Urinary bladder (tissue), 4 donors: ENCODE results near the gene IL15RA. TPM values are rescaled to one million over a fixed set of nuclear protein-coding genes. Genes with fewer than 3 reads are reported as not detected.
"Not testable (repeated sequence)": the region's sequence is repeated elsewhere in the genome, so short reads cannot be mapped to it uniquely, and the experiment has no call there.

ENCODE experiments used
- DNase-seq: peaks from one replicate; pipeline ENCODE4 v3.0.0-alpha.2; 2015; ENCODE audit errors: extremely low spot score
- H3K27ac ChIP-seq: one replicate; pipeline ENCODE4 v1.5.1; 2013; ENCODE audit warnings: low read depth, mild to moderate bottlenecking, moderate library complexity
- H3K36me3 ChIP-seq: one replicate; pipeline ENCODE4 v1.6.1; 2013; ENCODE audit warnings: mild to moderate bottlenecking, moderate library complexity; ENCODE audit not compliant: insufficient read depth
- H3K4me1 ChIP-seq: one replicate; pipeline ENCODE4 v1.6.1; 2013; ENCODE audit warnings: mild to moderate bottlenecking, moderate library complexity; ENCODE audit not compliant: insufficient read depth
- H3K4me3 ChIP-seq: one replicate; pipeline ENCODE4 v1.5.1; 2013; ENCODE audit warnings: low read depth, low read length
- WGBS: extraction: QIAGEN DNeasy Blood & Tissue Kit; methylation state at CpG from one replicate; pipeline ENCODE4 v1.1.7; 2013; 5-methylcytosine and 5-hydroxymethylcytosine counted together
- polyA plus RNA-seq: library from polyadenylated mRNA; stranded (reverse); fragments of 200-250 nt; gene quantifications from one replicate; pipeline ENCODE4 v1.2.3, GENCODE V29; 2013
- total RNA-seq: library from RNA; depleted of rRNA; stranded (reverse); fragments of >200 nt; gene quantifications from one replicate; pipeline ENCODE4 v1.2.3, GENCODE V29; 2014
- donor health status: healthy with polysubstance abuse.
- donor health status: healthy.

IL15RA gene
- total and polyA plus RNA-seq, 2 donors, result 3.5 to 50.2 TPM

- WGBS, result 85% methylated on average over 5 of the region's 5 CpGs
- H3K4me1 ChIP-seq, result no peaks in the 10 kb centered on the region
- H3K36me3 ChIP-seq, result peaks cover 5% of the 10 kb centered on the region
- no peak overlapping the region for H3K4me3 ChIP-seq
- no peak for DNase-seq
- H3K27ac ChIP-seq, result no peak overlapping the region
Observed at GRCh38 chr10:5932345-5932744, 45.0 kb downstream of the IL15RA start.

GRCh38 chr10:5930272-5930671 lies 47.1 kb downstream of the IL15RA start:
- no peaks in the 10 kb centered on the region for H3K4me1 ChIP-seq
- no peak for DNase-seq
- no peak overlapping the region for H3K4me3 ChIP-seq
- no peaks in the 10 kb centered on the region for H3K36me3 ChIP-seq
- H3K27ac ChIP-seq, result no peak overlapping the region
- WGBS, result 97% methylated on average over 11 of the region's 11 CpGs

DNA sequence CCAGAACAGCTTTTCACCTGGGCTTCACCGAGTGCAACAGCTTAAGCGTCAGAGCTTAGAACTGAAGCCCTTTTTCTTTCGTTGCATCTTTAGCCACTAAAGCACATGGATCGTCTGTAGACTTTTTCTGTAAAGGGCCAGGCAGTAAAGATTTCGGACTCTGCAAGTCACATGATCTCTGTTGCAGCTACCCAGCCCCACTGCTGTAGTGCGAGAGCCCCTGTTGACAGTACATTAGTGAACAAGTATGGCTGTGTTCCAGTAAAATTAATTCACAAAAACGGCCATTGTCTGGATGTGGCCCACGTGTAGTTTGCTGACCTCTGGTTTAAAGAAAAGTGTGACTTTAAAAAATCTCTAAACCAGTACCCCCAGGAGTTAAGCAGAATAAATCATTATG lies 47.9 kb downstream of the IL15RA start:
- Histone ChIP-seq H3K27ac (no peak overlapping the region), H3K4me1 (no peaks in the 10 kb centered on the region), H3K4me3 (no peak overlapping the region), H3K36me3 (peaks cover 4% of the 10 kb centered on the region)
- 86% methylated on average over 8 of the region's 8 CpGs for WGBS
- DNase-seq, result no peak

GRCh38 chr10:5927306-5927705 lies 50.0 kb downstream of the IL15RA start:
- Histone ChIP-seq H3K4me3 (no peak overlapping the region), H3K36me3 (peaks cover 4% of the 10 kb centered on the region), H3K4me1 (no peaks in the 10 kb centered on the region), H3K27ac (no peak overlapping the region)
- no peak for DNase-seq
- WGBS, result 58% methylated on average over 8 of the region's 8 CpGs

DNA sequence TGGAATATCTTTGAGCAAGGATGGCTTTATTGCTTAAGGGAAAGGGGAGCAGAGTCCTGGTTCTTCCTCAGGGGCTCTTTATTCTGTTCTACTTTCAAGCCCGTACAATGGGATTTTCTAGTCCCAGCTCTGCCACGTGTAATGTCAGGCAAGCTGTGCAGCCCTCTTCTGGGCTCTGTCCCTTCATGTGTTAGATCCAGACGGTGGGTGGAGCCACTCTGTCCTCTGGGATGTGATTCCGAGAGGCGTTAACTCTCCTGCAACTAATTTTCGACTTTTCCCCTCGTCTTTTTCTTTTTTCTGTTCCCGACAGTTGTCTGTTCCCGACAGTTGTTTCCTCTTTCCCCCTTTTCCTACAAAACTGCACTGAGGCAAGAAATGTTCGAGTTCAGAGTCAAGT lies 52.5 kb downstream of the IL15RA start:
- WGBS, result 90% methylated on average over 10 of the region's 10 CpGs
- no peak overlapping the region for H3K27ac ChIP-seq
- H3K4me3 ChIP-seq, result no peak overlapping the region
- H3K36me3 ChIP-seq, result peaks cover 4% of the 10 kb centered on the region
- no peak for DNase-seq
- no peaks in the 10 kb centered on the region for H3K4me1 ChIP-seq

- Histone ChIP-seq H3K27ac (no peak overlapping the region), H3K36me3 (peaks cover 4% of the 10 kb centered on the region), H3K4me3 (no peak overlapping the region), H3K4me1 (no peaks in the 10 kb centered on the region)
- no peak for DNase-seq
- WGBS, result 89% methylated on average over 5 of the region's 5 CpGs
Observed at GRCh38 chr10:5921746-5922145, 55.6 kb downstream of the IL15RA start.

GRCh38 chr10:5919568-5919967 lies 57.8 kb downstream of the IL15RA start:
- WGBS, result 96% methylated on average over 7 of the region's 7 CpGs
- no peak overlapping the region for H3K4me3 ChIP-seq
- H3K36me3 ChIP-seq, result peaks cover 1% of the 10 kb centered on the region
- no peaks in the 10 kb centered on the region for H3K4me1 ChIP-seq
- H3K27ac ChIP-seq, result no peak overlapping the region
- DNase-seq, result no peak

GRCh38 chr10:5918763-5919162 lies 58.6 kb downstream of the IL15RA start:
- Histone ChIP-seq H3K36me3 (no peaks in the 10 kb centered on the region), H3K4me3 (no peak overlapping the region)

GRCh38 chr10:5917305-5917704 lies 60.0 kb downstream of the IL15RA start:
- no peak overlapping the region for H3K27ac ChIP-seq
- no peaks in the 10 kb centered on the region for H3K36me3 ChIP-seq
- no peak for DNase-seq
- no peaks in the 10 kb centered on the region for H3K4me1 ChIP-seq
- no peak overlapping the region for H3K4me3 ChIP-seq
- WGBS, result 97% methylated on average over 13 of the region's 13 CpGs

More at GRCh38 chr10:5918763-5919162, 58.6 kb downstream of the IL15RA start:
- Histone ChIP-seq H3K4me1 (no peaks in the 10 kb centered on the region), H3K27ac (no peak overlapping the region)
- no peak for DNase-seq
- 96% methylated on average over 4 of the region's 4 CpGs for WGBS

DNA sequence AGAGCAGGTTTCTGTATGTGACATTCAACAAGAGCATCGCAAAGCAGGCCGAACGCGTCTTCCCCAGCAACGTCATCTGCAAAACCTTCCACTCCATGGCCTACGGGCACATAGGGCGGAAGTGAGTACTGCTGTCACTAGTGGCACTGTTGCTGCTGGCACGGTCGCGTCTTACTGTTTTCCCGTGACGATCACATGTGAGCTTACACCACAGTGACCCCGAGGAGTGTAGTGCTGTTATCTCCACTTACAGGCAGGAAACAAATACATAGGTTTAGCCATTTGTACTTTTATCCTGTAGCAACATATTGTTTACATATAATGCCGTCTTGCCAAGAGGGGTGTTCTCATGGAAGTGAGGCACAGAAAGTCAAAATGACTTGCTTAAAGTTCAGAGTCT lies 61.9 kb downstream of the IL15RA start:
- Histone ChIP-seq H3K4me3 (no peak overlapping the region), H3K27ac (no peak overlapping the region), H3K36me3 (no peaks in the 10 kb centered on the region), H3K4me1 (no peaks in the 10 kb centered on the region)
- WGBS, result 88% methylated on average over 14 of the region's 14 CpGs
- DNase-seq, result no peak

- WGBS, result 80% methylated on average over 4 of the region's 4 CpGs
- no peak for DNase-seq
- Histone ChIP-seq H3K4me3 (no peak overlapping the region), H3K27ac (no peak overlapping the region), H3K36me3 (peaks cover 2% of the 10 kb centered on the region), H3K4me1 (no peaks in the 10 kb centered on the region)
Observed at GRCh38 chr10:5913736-5914135, 63.6 kb downstream of the IL15RA start.

DNA sequence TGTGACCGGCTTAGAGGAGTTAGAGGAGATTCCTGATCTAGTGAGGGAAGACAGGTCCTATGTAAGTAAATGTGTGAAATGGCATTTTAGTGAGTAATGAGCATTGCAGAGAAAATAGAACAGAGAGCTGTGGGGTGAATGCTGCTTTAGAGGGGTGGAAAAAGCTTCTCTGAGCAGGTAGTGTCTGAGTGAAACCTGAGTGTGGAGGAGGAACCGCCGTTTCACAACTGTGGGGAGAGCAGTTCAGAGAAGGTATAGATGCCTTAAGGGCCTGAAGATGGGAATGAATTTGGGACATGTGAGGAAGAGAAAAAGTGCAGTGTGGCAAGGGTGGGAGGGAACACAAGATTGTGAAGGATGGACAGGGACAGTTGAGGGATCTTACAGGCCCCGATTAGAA lies 65.7 kb downstream of the IL15RA start:
- DNase-seq, result no peak
- H3K4me3 ChIP-seq, result no peak overlapping the region
- WGBS, result over 99% methylated on average over 4 of the region's 4 CpGs
- peaks cover 2% of the 10 kb centered on the region for H3K36me3 ChIP-seq
- H3K27ac ChIP-seq, result no peak overlapping the region
- H3K4me1 ChIP-seq, result no peaks in the 10 kb centered on the region

DNA sequence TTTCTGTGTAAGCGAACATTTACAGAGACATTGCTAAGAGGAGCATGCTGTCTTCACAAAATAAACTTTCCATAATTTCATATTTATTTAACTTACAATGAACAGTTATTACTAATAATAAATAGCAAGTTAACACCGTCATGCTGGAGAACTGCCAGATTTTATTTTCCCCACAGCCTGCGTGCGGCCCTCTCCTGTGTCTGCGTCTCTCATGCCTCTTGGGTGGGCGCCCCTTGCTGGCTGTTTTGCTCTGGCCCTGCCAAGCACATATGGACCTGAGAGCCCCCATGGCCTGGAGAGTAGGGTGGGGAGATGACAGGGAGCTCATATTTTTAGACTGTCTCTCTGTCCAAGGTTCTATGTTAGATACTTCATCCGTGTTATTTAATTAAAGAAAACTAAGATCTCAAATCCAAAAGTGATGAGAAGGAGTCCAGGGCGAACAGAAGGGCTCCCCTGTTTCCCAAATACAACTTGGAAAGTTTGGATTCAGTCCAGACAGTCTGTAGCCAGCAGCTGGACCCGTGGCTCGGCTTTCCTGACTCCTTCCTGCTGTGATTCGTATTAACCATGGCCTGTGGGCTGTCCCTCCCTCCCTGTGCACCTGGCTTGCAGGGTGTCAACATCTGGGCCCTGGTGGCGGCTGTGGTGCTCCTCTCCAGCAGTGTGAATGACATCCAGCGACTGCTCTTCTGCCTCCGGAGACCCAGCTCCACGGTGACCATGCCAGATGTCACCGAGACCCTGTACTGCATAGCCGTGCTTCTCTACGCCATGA lies 66.8 kb downstream of the IL15RA start:
- Histone ChIP-seq H3K4me1 (no peaks in the 10 kb centered on the region), H3K27ac (no peak overlapping the region), H3K36me3 (peaks cover 2% of the 10 kb centered on the region), H3K4me3 (no peak overlapping the region)
- WGBS, result 69% methylated on average over 18 of the region's 18 CpGs
- DNase-seq, result no peak

DNA sequence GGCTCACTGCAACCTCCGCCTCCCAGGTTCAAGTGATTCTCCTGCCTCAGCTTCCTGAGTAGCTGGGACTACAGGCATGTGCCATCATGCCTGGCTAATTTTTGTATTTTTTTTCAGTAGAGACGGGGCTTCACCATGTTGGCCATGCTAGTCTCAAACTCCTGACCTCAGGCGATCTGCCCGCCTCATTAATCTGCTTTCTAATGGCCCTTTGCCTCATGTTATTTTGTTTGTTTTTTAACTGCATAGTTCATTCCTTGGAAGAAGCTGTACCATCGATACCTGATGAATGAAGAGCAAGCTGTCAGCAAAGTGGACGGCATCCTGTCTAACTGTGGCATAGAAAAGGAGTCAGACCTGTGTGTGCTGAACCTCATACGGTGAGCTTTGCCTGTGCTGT lies 68.7 kb downstream of the IL15RA start:
- H3K36me3 ChIP-seq, H3K4me1 ChIP-seq, DNase-seq, H3K4me3 ChIP-seq, H3K27ac ChIP-seq: not testable (repeated sequence)
- 88% methylated on average over 7 of the region's 7 CpGs for WGBS
